NCI-H1930 (cell line): ENCODE results near the gene AOPEP.

ENCODE experiments used
- DNase-seq, 2 experiments: peaks; one replicate each; lab custom pipeline; 2025; lab: John Stamatoyannopoulos, UW

AOPEP gene

GRCh38 chr9:94850540-94851434, 124.3 kb downstream of the AOPEP start:
- DNase-seq, result no peak

GRCh38 chr9:94851467-94851866, 125.0 kb downstream of the AOPEP start:
- DNase-seq, result no peak

GRCh38 chr9:94851892-94852291, 125.4 kb downstream of the AOPEP start:
- no peak for DNase-seq

- DNase-seq, result no peak
Measured at GRCh38 chr9:94852373-94852772, 125.9 kb downstream of the AOPEP start.

GRCh38 chr9:94853887-94854286, 127.4 kb downstream of the AOPEP start:
- DNase-seq, result no peak

GRCh38 chr9:94855903-94856302, 129.4 kb downstream of the AOPEP start:
- DNase-seq, result no peak

GRCh38 chr9:94857791-94858190, 131.3 kb downstream of the AOPEP start:
- DNase-seq, result no peak

GRCh38 chr9:94859226-94859625, 132.7 kb downstream of the AOPEP start:
- no peak for DNase-seq

- DNase-seq, result no peak
Measured at GRCh38 chr9:94859891-94860290, 133.4 kb downstream of the AOPEP start.

- DNase-seq, result no peak
Measured at GRCh38 chr9:94860678-94861588, 134.4 kb downstream of the AOPEP start.

GRCh38 chr9:94861589-94862272, 135.2 kb downstream of the AOPEP start:
- no peak for DNase-seq

- DNase-seq, result no peak
Measured at GRCh38 chr9:94864196-94864595, 137.7 kb downstream of the AOPEP start.

GRCh38 chr9:94864862-94865509, 138.5 kb downstream of the AOPEP start:
- no peak for DNase-seq

GRCh38 chr9:94865582-94866452, 139.3 kb downstream of the AOPEP start:
- DNase-seq, result no peak

- no peak for DNase-seq
Measured at GRCh38 chr9:94866770-94867169, 140.3 kb downstream of the AOPEP start.

- no peak for DNase-seq
Measured at GRCh38 chr9:94867281-94867841, 140.9 kb downstream of the AOPEP start.

GRCh38 chr9:94867842-94868312, 141.4 kb downstream of the AOPEP start:
- DNase-seq, result no peak

- no peak for DNase-seq
Measured at GRCh38 chr9:94868464-94868863, 142.0 kb downstream of the AOPEP start.

GRCh38 chr9:94869415-94869843, 142.9 kb downstream of the AOPEP start:
- DNase-seq, result no peak

GRCh38 chr9:94870465-94870792, 143.9 kb downstream of the AOPEP start:
- DNase-seq, result no peak
